NB4 (cell line): ENCODE measurements around the gene DIS3L2.

ENCODE experiments used
- DNase-seq: peaks from one replicate; pipeline ENCODE4 v3.0.0; 2010; ENCODE audit warnings: low read depth
- H3K4me3 ChIP-seq: one replicate; pipeline ENCODE4 v1.5.1; 2011; ENCODE audit warnings: mild to moderate bottlenecking, low read depth, low read length, moderate library complexity
- CTCF ChIP-seq: IDR thresholded peaks from one replicate; pipeline ENCODE4 v1.5.1; 2012; ENCODE audit warnings: low read depth, low read length
- MAX ChIP-seq: IDR thresholded peaks from 2 replicates; pipeline ENCODE4 v1.6.1; 2011; ENCODE audit warnings: low read depth, low read length
- MYC ChIP-seq: IDR thresholded peaks from 2 replicates; pipeline ENCODE4 v1.6.1; 2011; ENCODE audit warnings: low read depth, low read length
- POLR2A ChIP-seq: IDR thresholded peaks from 2 replicates; pipeline ENCODE4 v1.6.1; 2011; ENCODE audit warnings: mild to moderate bottlenecking; ENCODE audit not compliant: insufficient read length; ENCODE audit errors: extremely low read depth

Gene DIS3L2

DNA sequence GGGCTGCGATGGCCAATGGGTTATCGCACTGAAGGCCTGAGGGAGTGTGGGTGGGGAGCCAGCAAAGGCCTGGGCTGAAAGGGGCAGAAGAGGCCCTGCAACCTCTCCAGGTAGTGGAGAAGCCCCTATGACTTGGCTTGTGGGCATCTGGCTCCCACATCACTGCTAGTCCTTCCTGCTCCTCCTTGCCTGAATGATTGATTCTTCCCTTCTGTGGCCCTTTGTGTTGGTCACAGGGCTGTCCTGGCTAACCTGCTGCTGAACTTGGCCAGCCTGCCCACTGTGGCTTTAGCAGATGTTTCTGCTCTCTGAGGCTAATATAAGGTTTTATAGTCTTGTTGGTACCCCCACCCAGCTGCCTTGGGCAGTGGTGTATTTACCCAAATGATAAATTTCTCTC lies 280.8 kb downstream of the DIS3L2 start:
- DNase-seq: no peak
- no peak overlapping the region for H3K4me3 ChIP-seq
- no peak for TF ChIP-seq CTCF
- no peak for TF ChIP-seq POLR2A
- no peak for TF ChIP-seq MYC
- no peak for TF ChIP-seq MAX

DNA sequence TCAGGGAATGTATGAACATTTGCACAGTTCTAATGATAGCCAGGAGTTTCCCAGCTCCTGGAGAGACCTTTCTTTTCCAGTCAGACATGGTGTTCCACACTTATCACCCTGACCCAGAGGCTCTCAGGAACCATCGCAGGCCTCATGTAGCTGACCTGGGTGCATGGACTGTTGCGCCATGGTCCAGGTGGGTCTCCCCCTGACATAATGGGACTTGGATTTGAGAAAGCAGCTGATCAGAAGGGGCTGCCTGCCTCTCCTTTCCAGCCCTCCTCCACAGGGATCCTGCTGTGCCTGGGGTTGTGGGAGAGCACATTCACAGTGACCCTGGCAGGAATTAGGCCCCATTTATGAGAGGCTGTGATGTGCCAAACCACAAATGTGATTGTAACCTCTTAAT lies 283.6 kb downstream of the DIS3L2 start:
- DNase-seq: no peak
- no peak overlapping the region for H3K4me3 ChIP-seq
- TF ChIP-seq MYC (no peak), MAX (no peak), POLR2A (no peak), CTCF (no peak)

- TF ChIP-seq POLR2A (no peak), MYC (no peak), CTCF (no peak), MAX (no peak)
- H3K4me3 ChIP-seq: no peak overlapping the region
- no peak for DNase-seq
These were observed 284.7 kb downstream of the DIS3L2 start for GRCh38 chr2:232246245-232246644.

DNA sequence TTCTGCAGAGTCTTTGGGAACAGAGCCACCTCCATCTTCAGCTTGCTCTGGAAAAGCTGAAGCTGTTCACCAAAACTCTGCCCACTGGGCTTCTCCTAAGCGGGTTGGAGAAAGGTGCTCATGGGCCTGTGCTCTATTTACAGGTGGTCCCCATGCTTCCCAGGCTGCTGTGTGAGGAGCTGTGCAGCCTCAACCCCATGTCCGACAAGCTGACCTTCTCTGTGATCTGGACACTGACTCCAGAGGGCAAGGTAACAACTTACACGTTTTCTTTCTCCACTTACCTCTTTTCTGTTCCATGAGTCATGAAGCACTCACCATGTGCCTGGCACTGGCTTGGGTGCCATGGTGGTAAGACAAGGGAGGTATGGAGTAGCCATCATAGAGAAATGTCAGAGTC lies 287.6 kb downstream of the DIS3L2 start:
- TF ChIP-seq MAX (no peak), MYC (no peak), CTCF (no peak), POLR2A (no peak)
- no peak for DNase-seq
- H3K4me3 ChIP-seq: no peak overlapping the region

GRCh38 chr2:232250246-232251175 lies 289.0 kb downstream of the DIS3L2 start:
- no peak for DNase-seq
- TF ChIP-seq POLR2A: no peak
- no peak for TF ChIP-seq MAX
- no peak for TF ChIP-seq CTCF
- TF ChIP-seq MYC: no peak
- no peak overlapping the region for H3K4me3 ChIP-seq
